Placental pericyte (primary cell): ENCODE results near the gene LLGL2. TPM values are rescaled to one million over a fixed set of nuclear protein-coding genes. Genes with fewer than 3 reads are reported as not detected.

Experiments used
- total RNA-seq: library from RNA; depleted of rRNA; stranded (reverse); fragments of >200 nt; gene quantifications from 2 replicates; pipeline ENCODE4 v1.2.3, GENCODE V29; 2012

Gene LLGL2
- total RNA-seq, result 0.57 and 1.8 TPM in 2 replicates

GRCh38 chr17:75524970-75525805, at the start of gene LLGL2:
Gene LLGL2, plus strand, starts transcription at chr17:75525697. Its CDS starts 17,730 bp downstream, at chr17:75543427.

GRCh38 chr17:75515496-75516254, 9.8 kb upstream of the LLGL2 start, which contains the start of gene CASKIN2:
Gene CASKIN2, minus strand, starts transcription at chr17:75515537. Its CDS starts 1,733 bp downstream, at chr17:75513804.

GRCh38 chr17:75516255-75516618, 9.3 kb upstream of the LLGL2 start, which contains the start of gene TSEN54:
Gene TSEN54, plus strand, starts transcription at chr17:75516528. Its CDS starts 33 bp downstream, at chr17:75516561.

DNA sequence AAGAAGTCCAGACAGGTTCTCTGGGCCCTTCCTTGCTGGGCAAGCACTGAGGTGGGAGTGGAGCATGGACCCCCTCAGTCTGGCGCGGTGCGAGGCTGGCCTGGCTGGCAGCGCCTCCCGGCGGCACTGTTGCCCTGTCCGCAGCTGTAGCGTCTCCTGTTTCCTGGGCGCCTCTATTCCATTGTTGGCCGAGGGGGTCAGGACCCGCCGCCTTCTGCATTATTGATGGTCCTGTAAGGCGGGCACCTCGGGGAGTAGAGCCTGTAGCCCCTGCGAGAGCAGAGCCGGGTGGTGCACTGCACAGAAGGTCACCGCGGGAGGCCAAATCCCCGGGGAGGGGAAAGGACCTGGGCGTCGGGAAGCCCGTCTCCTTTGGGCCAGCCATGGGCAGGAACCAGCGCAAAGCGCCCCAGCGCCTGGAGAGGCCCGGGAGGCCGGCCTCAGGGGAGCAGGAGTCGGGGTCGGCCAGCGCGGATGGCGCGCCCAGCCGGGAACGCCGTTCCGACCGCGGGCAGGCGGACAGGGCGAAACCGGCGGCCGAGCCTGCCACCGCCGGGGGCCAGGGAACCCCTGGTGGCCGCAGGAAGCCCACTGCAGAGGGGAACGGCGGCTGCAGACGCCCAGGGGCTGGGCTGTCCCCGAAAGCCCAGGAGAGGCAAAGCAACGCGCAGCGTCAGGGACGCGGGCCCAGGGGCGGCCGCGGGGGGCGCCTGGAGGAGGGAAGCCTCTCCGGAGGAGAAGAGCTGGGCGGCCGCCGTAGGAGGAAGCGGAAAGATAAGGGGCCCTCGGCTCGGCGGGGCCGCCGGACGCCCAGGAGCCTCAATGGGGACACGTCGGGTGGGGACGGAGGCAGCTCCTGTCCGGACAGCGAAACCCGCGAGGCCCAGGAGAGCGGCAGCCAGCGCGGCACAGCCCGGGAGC, 62.4 kb downstream of the LLGL2 start, which contains the start of gene MYO15B:
TSS of gene MYO15B (plus strand) at position 126 of the 921 bp plus-strand sequence. CDS start at position 384, 258 bp downstream.

Other genes starting within 250 kb of the LLGL2 start
- 4.4 and 10.2 TPM in 2 replicates for gene SLC25A19, start 236.3 kb upstream of the LLGL2 start, total RNA-seq
- 64.8 and 103 TPM in 2 replicates for gene GRB2, start 120.0 kb upstream of the LLGL2 start, total RNA-seq
- gene TMEM94, start 69.1 kb upstream of the LLGL2 start, total RNA-seq, result 35.1 and 58.4 TPM in 2 replicates
- 8.5 and 11.6 TPM in 2 replicates for gene CASKIN2, start 10.2 kb upstream of the LLGL2 start, total RNA-seq
- gene TSEN54, start 9.2 kb upstream of the LLGL2 start, total RNA-seq, result 9.6 and 12.7 TPM in 2 replicates
- gene MYO15B, start 62.1 kb downstream of the LLGL2 start, total RNA-seq, result 0.57 and 1.3 TPM in 2 replicates
- not detected in 2 replicates for gene SMIM5, start 107.7 kb downstream of the LLGL2 start, total RNA-seq
- gene RECQL5, start 141.5 kb downstream of the LLGL2 start, total RNA-seq, result 21.7 and 22.6 TPM in 2 replicates
- 66.6 and 75.9 TPM in 2 replicates for gene SAP30BP, start 141.6 kb downstream of the LLGL2 start, total RNA-seq
- gene ITGB4, start 195.8 kb downstream of the LLGL2 start, total RNA-seq, result 0.44 and 0.57 TPM in 2 replicates
- 24.7 and 37.7 TPM in 2 replicates for gene GALK1, start 239.5 kb downstream of the LLGL2 start, total RNA-seq